ENCODE data around the gene POLR1C.
"Not testable (repeated sequence)": the region's sequence is repeated elsewhere in the genome, so short reads cannot be mapped to it uniquely, and the experiment has no call there.

Gene POLR1C

GRCh38 chr6:43493833-43494232 lies 23.1 kb upstream of the POLR1C start:
- Histone ChIP-seq H3K27me3 (replicated peaks; ENCODE audit: control insufficient read depth, insufficient read depth, low read length) (no peaks in the 10 kb centered on the region), H3K9me3 (ENCODE audit: control insufficient read depth, low read length) (no peaks in the 10 kb centered on the region)
- DNase-seq (ENCODE audit: low read depth), result no peak

GRCh38 chr6:43494321-43494720 lies 22.6 kb upstream of the POLR1C start:
- no peak overlapping the region for H3K9ac ChIP-seq (ENCODE audit: low read length)
- peaks cover 18% of the 10 kb centered on the region for H3K36me3 ChIP-seq (ENCODE audit: control insufficient read depth, insufficient read depth, low read length, severe bottlenecking)
- H3K4me3 ChIP-seq (ENCODE audit: low read length), result no peak overlapping the region
- H3K27me3 ChIP-seq (replicated peaks; ENCODE audit: control insufficient read depth, insufficient read depth, low read length), result no peaks in the 10 kb centered on the region
- no peaks in the 10 kb centered on the region for H3K9me3 ChIP-seq (ENCODE audit: control insufficient read depth, low read length)
- peaks cover 39% of the 10 kb centered on the region for H3K4me1 ChIP-seq (ENCODE audit: control insufficient read depth, insufficient read depth, low read length)
- DNase-seq (ENCODE audit: low read depth), result no peak

More at GRCh38 chr6:43493833-43494232, 23.1 kb upstream of the POLR1C start:
- H3K4me3 ChIP-seq (ENCODE audit: low read length), result no peak overlapping the region
- peaks cover 13% of the 10 kb centered on the region for H3K36me3 ChIP-seq (ENCODE audit: control insufficient read depth, insufficient read depth, low read length, severe bottlenecking)
- H3K9ac ChIP-seq (ENCODE audit: low read length), result no peak overlapping the region
- H3K4me1 ChIP-seq (ENCODE audit: control insufficient read depth, insufficient read depth, low read length), result peaks cover 43% of the 10 kb centered on the region

GRCh38 chr6:43494766-43495165 lies 22.1 kb upstream of the POLR1C start:
- Histone ChIP-seq H3K9ac (ENCODE audit: low read length) (no peak overlapping the region), H3K4me1 (ENCODE audit: control insufficient read depth, insufficient read depth, low read length) (peaks cover 38% of the 10 kb centered on the region), H3K4me3 (ENCODE audit: low read length) (no peak overlapping the region), H3K27me3 (replicated peaks; ENCODE audit: control insufficient read depth, insufficient read depth, low read length) (no peaks in the 10 kb centered on the region), H3K9me3 (ENCODE audit: control insufficient read depth, low read length) (no peaks in the 10 kb centered on the region), H3K36me3 (ENCODE audit: control insufficient read depth, insufficient read depth, low read length, severe bottlenecking) (peaks cover 22% of the 10 kb centered on the region)
- DNase-seq (ENCODE audit: low read depth), result no peak

- H3K27me3 ChIP-seq (replicated peaks; ENCODE audit: control insufficient read depth, insufficient read depth, low read length), result no peaks in the 10 kb centered on the region
- peaks cover 30% of the 10 kb centered on the region for H3K36me3 ChIP-seq (ENCODE audit: control insufficient read depth, insufficient read depth, low read length, severe bottlenecking)
- no peaks in the 10 kb centered on the region for H3K9me3 ChIP-seq (ENCODE audit: control insufficient read depth, low read length)
- no peak for DNase-seq (ENCODE audit: low read depth)
- H3K4me1 ChIP-seq (ENCODE audit: control insufficient read depth, insufficient read depth, low read length), result peaks cover 38% of the 10 kb centered on the region
- no peak overlapping the region for H3K4me3 ChIP-seq (ENCODE audit: low read length)
- H3K9ac ChIP-seq (ENCODE audit: low read length), result no peak overlapping the region
Observed at GRCh38 chr6:43495409-43495941, 21.4 kb upstream of the POLR1C start.

GRCh38 chr6:43496370-43497128 lies 20.3 kb upstream of the POLR1C start:
- Histone ChIP-seq H3K9ac (ENCODE audit: low read length) (no peak overlapping the region), H3K27me3 (replicated peaks; ENCODE audit: control insufficient read depth, insufficient read depth, low read length) (no peaks in the 10 kb centered on the region), H3K4me3 (ENCODE audit: low read length) (no peak overlapping the region), H3K4me1 (ENCODE audit: control insufficient read depth, insufficient read depth, low read length) (peaks cover 38% of the 10 kb centered on the region), H3K9me3 (ENCODE audit: control insufficient read depth, low read length) (no peaks in the 10 kb centered on the region), H3K36me3 (ENCODE audit: control insufficient read depth, insufficient read depth, low read length, severe bottlenecking) (peaks cover 40% of the 10 kb centered on the region)
- DNase-seq (ENCODE audit: low read depth), result peak; percentile 81

DNA sequence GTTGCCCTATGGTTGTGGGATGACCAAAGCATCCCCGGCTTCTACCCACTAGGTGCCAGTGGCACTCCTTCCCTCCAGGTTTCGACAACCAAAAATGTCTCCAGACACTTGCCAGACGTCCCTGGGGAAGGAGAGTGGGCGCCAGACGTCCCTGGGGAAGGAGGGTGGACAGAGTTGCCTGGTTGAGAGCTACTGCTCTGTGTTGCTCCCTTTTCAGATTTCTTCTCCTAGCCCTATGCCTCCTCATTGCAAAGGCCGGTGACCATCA lies 19.8 kb upstream of the POLR1C start:
- peaks cover 45% of the 10 kb centered on the region for H3K36me3 ChIP-seq (ENCODE audit: control insufficient read depth, insufficient read depth, low read length, severe bottlenecking)

DNA sequence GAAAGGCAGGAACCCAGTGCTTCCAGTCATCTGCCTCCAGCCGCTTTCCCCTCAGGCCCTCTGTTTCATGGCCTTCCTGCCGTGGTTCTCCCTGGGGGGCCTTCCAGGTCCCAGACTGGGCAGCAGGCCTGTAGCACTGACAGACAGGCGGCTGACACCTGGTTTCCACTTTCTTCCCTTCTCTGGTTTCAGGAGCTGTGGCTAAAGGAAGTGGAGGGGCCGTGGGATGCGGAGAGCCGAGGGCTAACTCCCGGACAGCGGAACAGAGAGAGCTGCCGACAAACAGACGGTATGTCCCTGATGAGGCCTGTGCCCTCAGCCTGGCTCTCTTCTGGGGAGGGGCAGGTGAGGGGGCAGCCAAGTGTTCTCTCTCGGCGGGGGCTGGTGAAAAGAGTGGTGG lies 19.2 kb upstream of the POLR1C start:
- Histone ChIP-seq H3K4me1 (ENCODE audit: control insufficient read depth, insufficient read depth, low read length) (peaks cover 27% of the 10 kb centered on the region), H3K9ac (ENCODE audit: low read length) (peak overlapping the region; percentile 8), H3K9me3 (ENCODE audit: control insufficient read depth, low read length) (no peaks in the 10 kb centered on the region), H3K36me3 (ENCODE audit: control insufficient read depth, insufficient read depth, low read length, severe bottlenecking) (peaks cover 52% of the 10 kb centered on the region), H3K27me3 (replicated peaks; ENCODE audit: control insufficient read depth, insufficient read depth, low read length) (no peaks in the 10 kb centered on the region), H3K4me3 (ENCODE audit: low read length) (no peak overlapping the region)
- DNase-seq (ENCODE audit: low read depth), result no peak

More for the DNA sequence above, 19.8 kb upstream of the POLR1C start:
- Histone ChIP-seq H3K27me3 (replicated peaks; ENCODE audit: control insufficient read depth, insufficient read depth, low read length) (no peaks in the 10 kb centered on the region), H3K4me3 (ENCODE audit: low read length) (no peak overlapping the region), H3K9me3 (ENCODE audit: control insufficient read depth, low read length) (no peaks in the 10 kb centered on the region), H3K9ac (ENCODE audit: low read length) (peak overlapping the region; percentile 8), H3K4me1 (ENCODE audit: control insufficient read depth, insufficient read depth, low read length) (peaks cover 33% of the 10 kb centered on the region)
- DNase-seq (ENCODE audit: low read depth), result no peak

DNA sequence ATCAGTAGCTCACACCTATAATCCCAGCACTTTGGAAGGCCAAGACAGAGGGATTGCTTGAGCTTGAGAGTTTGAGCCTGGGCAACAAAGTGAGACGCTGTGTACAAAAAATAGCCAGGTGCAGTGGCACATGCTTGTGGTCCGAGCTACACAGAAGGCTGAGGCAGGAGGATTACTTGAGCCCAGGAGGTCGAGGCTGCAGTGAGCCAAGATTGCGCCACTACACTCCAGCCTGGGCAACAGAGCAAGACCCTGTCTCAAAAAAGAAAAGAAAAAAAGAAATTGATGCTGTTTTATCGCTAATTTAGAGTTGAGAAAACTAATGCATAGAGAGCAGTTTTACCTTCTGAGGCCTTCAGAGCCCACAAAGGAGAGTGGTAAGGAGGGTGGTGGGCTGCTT lies 18.6 kb upstream of the POLR1C start:
- not testable (repeated sequence) for H3K9me3 ChIP-seq (ENCODE audit: control insufficient read depth, low read length); H3K27me3 ChIP-seq (replicated peaks; ENCODE audit: control insufficient read depth, insufficient read depth, low read length); H3K9ac ChIP-seq (ENCODE audit: low read length); DNase-seq (ENCODE audit: low read depth); H3K4me3 ChIP-seq (ENCODE audit: low read length)
- Histone ChIP-seq H3K4me1 (ENCODE audit: control insufficient read depth, insufficient read depth, low read length) (peaks cover 22% of the 10 kb centered on the region), H3K36me3 (ENCODE audit: control insufficient read depth, insufficient read depth, low read length, severe bottlenecking) (peaks cover 58% of the 10 kb centered on the region)

DNA sequence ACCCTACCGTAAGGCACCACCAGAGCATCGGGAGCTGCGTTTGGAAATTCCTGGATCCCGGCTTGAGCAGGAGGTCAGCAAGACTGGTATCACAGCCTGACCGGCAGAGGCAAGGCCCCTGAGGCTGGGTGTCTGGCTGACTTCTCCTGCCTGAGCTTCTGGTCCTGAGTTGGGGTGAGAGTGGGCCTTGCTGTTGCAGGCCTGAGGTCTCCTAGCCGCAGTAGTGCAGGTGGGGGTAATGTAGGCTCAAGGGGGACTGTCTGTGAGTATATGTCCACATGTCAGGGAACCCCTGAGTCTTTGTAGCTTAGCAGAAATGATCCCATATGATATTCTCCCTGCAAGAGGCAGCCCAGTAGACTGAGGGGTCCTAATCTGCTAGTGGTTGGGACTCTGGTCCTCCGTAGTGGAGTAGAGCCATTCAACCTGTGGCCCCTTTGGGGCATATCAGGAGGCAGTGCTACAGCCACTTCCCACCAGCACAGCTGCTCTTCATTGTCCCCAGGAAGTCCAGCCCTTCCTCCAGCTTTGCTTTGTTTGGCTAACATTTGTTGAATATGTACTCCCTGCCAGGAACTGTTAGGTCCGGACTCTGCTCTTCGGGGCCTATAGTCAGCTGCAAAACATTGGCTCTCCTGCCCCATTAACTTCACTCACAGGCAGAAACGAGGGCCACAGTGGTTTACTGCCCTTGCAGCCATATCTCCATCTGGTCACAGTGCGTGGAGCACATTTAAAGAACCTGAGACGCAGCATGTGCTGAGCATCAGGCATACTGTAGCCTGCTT lies 17.7 kb upstream of the POLR1C start:
- no peak for DNase-seq (ENCODE audit: low read depth)
- no peaks in the 10 kb centered on the region for H3K9me3 ChIP-seq (ENCODE audit: control insufficient read depth, low read length)
- peaks cover 63% of the 10 kb centered on the region for H3K36me3 ChIP-seq (ENCODE audit: control insufficient read depth, insufficient read depth, low read length, severe bottlenecking)
- H3K27me3 ChIP-seq (replicated peaks; ENCODE audit: control insufficient read depth, insufficient read depth, low read length), result no peaks in the 10 kb centered on the region
- H3K9ac ChIP-seq (ENCODE audit: low read length), result no peak overlapping the region
- peaks cover 22% of the 10 kb centered on the region for H3K4me1 ChIP-seq (ENCODE audit: control insufficient read depth, insufficient read depth, low read length)
- H3K4me3 ChIP-seq (ENCODE audit: low read length), result no peak overlapping the region

GRCh38 chr6:43500921-43501320 lies 16.0 kb upstream of the POLR1C start:
- Histone ChIP-seq H3K27me3 (replicated peaks; ENCODE audit: control insufficient read depth, insufficient read depth, low read length) (no peaks in the 10 kb centered on the region), H3K4me1 (ENCODE audit: control insufficient read depth, insufficient read depth, low read length) (peaks cover 10% of the 10 kb centered on the region), H3K9ac (ENCODE audit: low read length) (no peak overlapping the region), H3K36me3 (ENCODE audit: control insufficient read depth, insufficient read depth, low read length, severe bottlenecking) (peaks cover 80% of the 10 kb centered on the region), H3K9me3 (ENCODE audit: control insufficient read depth, low read length) (no peaks in the 10 kb centered on the region), H3K4me3 (ENCODE audit: low read length) (no peak overlapping the region)
- DNase-seq (ENCODE audit: low read depth), result no peak

- Histone ChIP-seq H3K4me3 (ENCODE audit: low read length) (no peak overlapping the region), H3K4me1 (ENCODE audit: control insufficient read depth, insufficient read depth, low read length) (peaks cover 3% of the 10 kb centered on the region), H3K27me3 (replicated peaks; ENCODE audit: control insufficient read depth, insufficient read depth, low read length) (no peaks in the 10 kb centered on the region), H3K9ac (ENCODE audit: low read length) (no peak overlapping the region), H3K36me3 (ENCODE audit: control insufficient read depth, insufficient read depth, low read length, severe bottlenecking) (peaks cover 79% of the 10 kb centered on the region), H3K9me3 (ENCODE audit: control insufficient read depth, low read length) (no peaks in the 10 kb centered on the region)
- DNase-seq (ENCODE audit: low read depth), result no peak
Observed at GRCh38 chr6:43502666-43503065, 14.2 kb upstream of the POLR1C start.
